Measurements from ENCODE around the gene PNPLA1.

DNA sequence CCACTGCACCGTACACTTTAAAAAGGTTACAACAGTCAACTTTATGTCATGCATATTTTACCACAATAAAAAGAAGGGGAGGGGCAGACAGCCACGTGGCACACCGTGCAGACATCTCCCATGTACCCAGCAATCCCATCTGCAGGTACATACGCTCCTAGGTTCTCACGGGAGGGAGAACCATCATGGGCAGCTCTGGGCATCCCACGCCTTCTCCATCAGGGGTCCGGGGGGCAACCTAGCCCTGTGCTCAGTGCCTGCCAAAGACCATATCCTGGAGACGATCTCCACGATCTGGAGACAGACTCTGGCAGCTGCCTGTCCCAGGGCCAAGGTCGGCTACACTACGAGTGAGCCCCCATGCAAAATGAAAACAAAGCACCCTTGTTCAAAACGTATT is 69.3 kb downstream of the PNPLA1 start:
- TF ChIP-seq, protein P1, sequence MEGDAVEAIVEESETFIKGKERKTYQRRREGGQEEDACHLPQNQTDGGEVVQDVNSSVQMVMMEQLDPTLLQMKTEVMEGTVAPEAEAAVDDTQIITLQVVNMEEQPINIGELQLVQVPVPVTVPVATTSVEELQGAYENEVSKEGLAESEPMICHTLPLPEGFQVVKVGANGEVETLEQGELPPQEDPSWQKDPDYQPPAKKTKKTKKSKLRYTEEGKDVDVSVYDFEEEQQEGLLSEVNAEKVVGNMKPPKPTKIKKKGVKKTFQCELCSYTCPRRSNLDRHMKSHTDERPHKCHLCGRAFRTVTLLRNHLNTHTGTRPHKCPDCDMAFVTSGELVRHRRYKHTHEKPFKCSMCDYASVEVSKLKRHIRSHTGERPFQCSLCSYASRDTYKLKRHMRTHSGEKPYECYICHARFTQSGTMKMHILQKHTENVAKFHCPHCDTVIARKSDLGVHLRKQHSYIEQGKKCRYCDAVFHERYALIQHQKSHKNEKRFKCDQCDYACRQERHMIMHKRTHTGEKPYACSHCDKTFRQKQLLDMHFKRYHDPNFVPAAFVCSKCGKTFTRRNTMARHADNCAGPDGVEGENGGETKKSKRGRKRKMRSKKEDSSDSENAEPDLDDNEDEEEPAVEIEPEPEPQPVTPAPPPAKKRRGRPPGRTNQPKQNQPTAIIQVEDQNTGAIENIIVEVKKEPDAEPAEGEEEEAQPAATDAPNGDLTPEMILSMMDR (IDR thresholded peaks at IDR 0.05), result no peak
- TF ChIP-seq POLR2A (IDR thresholded peaks at IDR 0.05), result no peak
